H1 (cell line): ENCODE data around the gene ZNF367. TPM values are rescaled to one million over a fixed set of nuclear protein-coding genes. Genes with fewer than 3 reads are reported as not detected.

Experiments used
- ASH2L ChIP-seq: fragments of 200-600, 300-600 bp; sonication (generic); IDR thresholded peaks from one replicate; pipeline ENCODE4 v1.7.1; 2017; ENCODE audit warnings: low read length
- polyA plus RNA-seq, 7 experiments: library from polyadenylated mRNA; depleted of rRNA in 3 of 7; stranded (reverse) in 5 of 7; unstranded in 2 of 7; fragments of >200 nt in 5 of 7; fragments of 200-250 nt in 2 of 7; gene quantifications; 1 replicate in 5 of 7; 2 replicates in 1 of 7; 4 replicates in 1 of 7; pipeline versions ENCODE4 v1.2.1 to v1.2.3, GENCODE V29; 2011 to 2013; ENCODE audit warnings: missing spikeins in 2 of 7, mixed read lengths in 2 of 7
- total RNA-seq: library from RNA; stranded (reverse); fragmentation: NEBNext Ultra II Directional; extraction: Animal tissue kit (Norgen Biotek cat#: 25700); gene quantifications from 2 replicates; pipeline ENCODE4 v1.2.1, GENCODE V29; 2021
- TF ChIP-seq, protein P1 (sequence below): IDR thresholded peaks from 2 replicates; pipeline ENCODE4 v1.6.1; 2012; ENCODE audit warnings: inconsistent platforms
- TF ChIP-seq, protein P2 (sequence below): IDR thresholded peaks from 2 replicates; pipeline ENCODE4 v1.6.1; 2012; ENCODE audit warnings: inconsistent platforms

ZNF367 gene
- total and polyA plus RNA-seq, 2 of the 8 experiments (the other 6 are each of a cell fraction or from before 2014, with no cell fraction given), result 2.2 to 8.2 TPM

DNA sequence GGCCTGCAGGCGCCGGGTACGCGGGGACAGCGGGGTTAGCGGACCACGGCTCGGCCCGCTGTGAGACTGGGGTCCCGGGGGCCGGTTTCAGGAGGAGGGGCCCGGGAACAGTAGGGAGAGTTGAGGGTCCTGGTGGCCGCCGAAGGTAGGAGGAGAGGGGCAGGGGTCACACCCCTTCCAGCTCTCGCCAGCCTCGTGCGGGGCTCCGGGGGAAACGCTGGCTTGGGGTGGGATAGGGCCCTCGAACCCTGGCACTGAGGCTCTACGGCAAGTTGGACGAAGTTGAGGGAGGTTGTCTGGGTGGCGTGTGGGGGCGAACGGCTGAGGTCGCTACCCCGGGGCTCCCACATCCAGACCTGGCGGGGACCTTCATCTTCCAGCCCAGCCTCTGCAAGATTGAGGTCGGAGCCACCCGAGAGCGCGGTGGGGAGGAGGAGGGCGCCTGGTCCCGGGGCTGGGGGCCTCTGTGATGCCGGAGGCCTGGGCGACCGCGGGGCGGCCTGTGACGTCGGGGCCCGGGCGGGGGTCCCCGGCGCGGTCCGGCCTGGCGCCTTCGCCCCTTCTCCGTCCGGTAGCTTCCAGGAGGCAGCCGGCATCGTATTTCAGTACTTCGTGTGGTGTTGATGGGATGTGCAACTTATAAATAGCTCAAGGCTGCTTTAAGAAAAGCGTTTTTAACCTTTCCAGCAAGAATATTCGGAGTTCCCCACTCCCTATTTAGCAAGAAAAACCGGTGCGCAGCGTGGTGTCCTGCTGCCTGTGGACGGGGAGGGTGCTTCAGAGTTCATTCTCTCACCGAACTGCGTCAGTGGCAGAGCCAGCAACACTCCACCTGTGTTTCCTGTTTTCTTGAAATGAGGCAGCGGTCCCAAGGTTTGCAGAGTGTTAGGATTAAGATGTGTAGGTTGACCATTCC lies 32.7 kb upstream of the ZNF367 start (continued):
- TF ChIP-seq, protein P1, sequence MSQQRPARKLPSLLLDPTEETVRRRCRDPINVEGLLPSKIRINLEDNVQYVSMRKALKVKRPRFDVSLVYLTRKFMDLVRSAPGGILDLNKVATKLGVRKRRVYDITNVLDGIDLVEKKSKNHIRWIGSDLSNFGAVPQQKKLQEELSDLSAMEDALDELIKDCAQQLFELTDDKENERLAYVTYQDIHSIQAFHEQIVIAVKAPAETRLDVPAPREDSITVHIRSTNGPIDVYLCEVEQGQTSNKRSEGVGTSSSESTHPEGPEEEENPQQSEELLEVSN, result peak; percentile 34; the same call in 1 of the 2 replicates
- TF ChIP-seq, protein P2, sequence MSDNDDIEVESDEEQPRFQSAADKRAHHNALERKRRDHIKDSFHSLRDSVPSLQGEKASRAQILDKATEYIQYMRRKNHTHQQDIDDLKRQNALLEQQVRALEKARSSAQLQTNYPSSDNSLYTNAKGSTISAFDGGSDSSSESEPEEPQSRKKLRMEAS, result peak; percentile 65; the same call in 1 of the 2 replicates
- TF ChIP-seq ASH2L, result peak; percentile 44
